H7 (cell line): Measurements from ENCODE around the gene PTRHD1. TPM values are rescaled to one million over a fixed set of nuclear protein-coding genes. Genes with fewer than 3 reads are reported as not detected.
"Not testable (repeated sequence)": the region's sequence is repeated elsewhere in the genome, so short reads cannot be mapped to it uniquely, and the experiment has no call there.

Experiments
- DNase-seq: peaks from one replicate; pipeline ENCODE4 v3.0.0; 2012
- H3K27me3 ChIP-seq: 2 replicates; pipeline ENCODE4 v1.6.0; 2011; ENCODE audit warnings: mild to moderate bottlenecking, low read length; ENCODE audit not compliant: control insufficient read depth, insufficient read depth
- H3K36me3 ChIP-seq: replicated peaks from 2 replicates; pipeline ENCODE4 v1.5.1; 2011; ENCODE audit warnings: low read length; ENCODE audit not compliant: control insufficient read depth, insufficient read depth
- H3K4me3 ChIP-seq: 2 replicates; pipeline ENCODE4 v1.5.1; 2011; ENCODE audit warnings: low read depth, mild to moderate bottlenecking, control low read depth, low read length, moderate library complexity; ENCODE audit not compliant: insufficient read depth
- total RNA-seq: library from RNA; depleted of rRNA; stranded (reverse); fragments of >200 nt; shearing (Covaris generic); gene quantifications from 2 replicates; pipeline ENCODE4 v1.2.3, GENCODE V29; 2014; rRNA removed

PTRHD1 gene
- total RNA-seq = 23.4 and 31.4 TPM in 2 replicates

- H3K36me3 ChIP-seq = peaks cover 7% of the 10 kb centered on the region
- H3K4me3 ChIP-seq = peak within 1 kb of the TSS; percentile 81
- DNase-seq = peak; percentile 97
- no peaks in the 10 kb centered on the region for H3K27me3 ChIP-seq
Measured at GRCh38 chr2:24792874-24793760, at the start of gene PTRHD1, which contains the start of gene CENPO. PTRHD1 (minus strand) TSS chr2:24793391; CDS start chr2:24793377, 14 bp downstream. CENPO (plus strand) TSS chr2:24793425; CDS start chr2:24793920, 495 bp downstream.

- no peak for DNase-seq
- no peak overlapping the region for H3K4me3 ChIP-seq
- H3K36me3 ChIP-seq = no peaks in the 10 kb centered on the region; the same call in 1 of the 2 replicates
- H3K27me3 ChIP-seq = no peaks in the 10 kb centered on the region
Measured at GRCh38 chr2:24842081-24843050, 49.2 kb upstream of the PTRHD1 start.

- Histone ChIP-seq H3K4me3 (no peak overlapping the region), H3K27me3 (no peaks in the 10 kb centered on the region), H3K36me3 (no peaks in the 10 kb centered on the region; the same call in none of the 2 replicates)
- DNase-seq = peak; percentile 72
Measured at GRCh38 chr2:24840962-24841945, 48.1 kb upstream of the PTRHD1 start.

GRCh38 chr2:24840164-24840869 lies 47.1 kb upstream of the PTRHD1 start:
- Histone ChIP-seq H3K27me3 (no peaks in the 10 kb centered on the region), H3K4me3 (no peak overlapping the region), H3K36me3 (no peaks in the 10 kb centered on the region; the same call in none of the 2 replicates)
- DNase-seq = peak; percentile 82

- Histone ChIP-seq H3K36me3 (no peaks in the 10 kb centered on the region; the same call in none of the 2 replicates), H3K4me3 (no peak overlapping the region), H3K27me3 (no peaks in the 10 kb centered on the region)
- DNase-seq = no peak
Measured at GRCh38 chr2:24839729-24840128, 46.5 kb upstream of the PTRHD1 start.

- Histone ChIP-seq H3K27me3 (no peaks in the 10 kb centered on the region), H3K4me3 (no peak overlapping the region), H3K36me3 (no peaks in the 10 kb centered on the region; the same call in none of the 2 replicates)
- peak; percentile 31 for DNase-seq
Measured at GRCh38 chr2:24838541-24838940, 45.4 kb upstream of the PTRHD1 start.

- Histone ChIP-seq H3K27me3 (no peaks in the 10 kb centered on the region), H3K36me3 (no peaks in the 10 kb centered on the region; the same call in none of the 2 replicates), H3K4me3 (no peak overlapping the region)
- peak; percentile 35 for DNase-seq
Measured at GRCh38 chr2:24837996-24838513, 44.9 kb upstream of the PTRHD1 start.

- H3K27me3 ChIP-seq = no peaks in the 10 kb centered on the region
Measured at GRCh38 chr2:24836706-24837105, 43.5 kb upstream of the PTRHD1 start.

GRCh38 chr2:24836206-24836605 lies 43.0 kb upstream of the PTRHD1 start:
- no peaks in the 10 kb centered on the region; the same call in none of the 2 replicates for H3K36me3 ChIP-seq
- no peak for DNase-seq

More at GRCh38 chr2:24836706-24837105, 43.5 kb upstream of the PTRHD1 start:
- Histone ChIP-seq H3K36me3 (no peaks in the 10 kb centered on the region; the same call in none of the 2 replicates), H3K4me3 (no peak overlapping the region)
- peak; percentile 30 for DNase-seq

GRCh38 chr2:24835411-24835810 lies 42.2 kb upstream of the PTRHD1 start:
- H3K27me3 ChIP-seq, H3K36me3 ChIP-seq, H3K4me3 ChIP-seq, DNase-seq: not testable (repeated sequence)

More at GRCh38 chr2:24836206-24836605, 43.0 kb upstream of the PTRHD1 start:
- no peaks in the 10 kb centered on the region for H3K27me3 ChIP-seq
- H3K4me3 ChIP-seq = no peak overlapping the region

- H3K4me3 ChIP-seq = no peak overlapping the region
- DNase-seq = peak; percentile 49
- peaks cover 4% of the 10 kb centered on the region for H3K36me3 ChIP-seq
- H3K27me3 ChIP-seq = no peaks in the 10 kb centered on the region
Measured at GRCh38 chr2:24834733-24835395, 41.7 kb upstream of the PTRHD1 start.
